NB4 (cell line): Measurements from ENCODE around the gene CRYAB.

Source experiments
- MYC ChIP-seq: IDR thresholded peaks from 2 replicates; pipeline ENCODE4 v1.6.1; 2011; ENCODE audit warnings: low read depth, low read length
- POLR2A ChIP-seq: IDR thresholded peaks from 2 replicates; pipeline ENCODE4 v1.6.1; 2011; ENCODE audit warnings: mild to moderate bottlenecking; ENCODE audit not compliant: insufficient read length; ENCODE audit errors: extremely low read depth
- TF ChIP-seq, protein P1 (sequence below): IDR thresholded peaks from one replicate; pipeline ENCODE4 v1.5.1; 2012; ENCODE audit warnings: low read depth, low read length

DNA sequence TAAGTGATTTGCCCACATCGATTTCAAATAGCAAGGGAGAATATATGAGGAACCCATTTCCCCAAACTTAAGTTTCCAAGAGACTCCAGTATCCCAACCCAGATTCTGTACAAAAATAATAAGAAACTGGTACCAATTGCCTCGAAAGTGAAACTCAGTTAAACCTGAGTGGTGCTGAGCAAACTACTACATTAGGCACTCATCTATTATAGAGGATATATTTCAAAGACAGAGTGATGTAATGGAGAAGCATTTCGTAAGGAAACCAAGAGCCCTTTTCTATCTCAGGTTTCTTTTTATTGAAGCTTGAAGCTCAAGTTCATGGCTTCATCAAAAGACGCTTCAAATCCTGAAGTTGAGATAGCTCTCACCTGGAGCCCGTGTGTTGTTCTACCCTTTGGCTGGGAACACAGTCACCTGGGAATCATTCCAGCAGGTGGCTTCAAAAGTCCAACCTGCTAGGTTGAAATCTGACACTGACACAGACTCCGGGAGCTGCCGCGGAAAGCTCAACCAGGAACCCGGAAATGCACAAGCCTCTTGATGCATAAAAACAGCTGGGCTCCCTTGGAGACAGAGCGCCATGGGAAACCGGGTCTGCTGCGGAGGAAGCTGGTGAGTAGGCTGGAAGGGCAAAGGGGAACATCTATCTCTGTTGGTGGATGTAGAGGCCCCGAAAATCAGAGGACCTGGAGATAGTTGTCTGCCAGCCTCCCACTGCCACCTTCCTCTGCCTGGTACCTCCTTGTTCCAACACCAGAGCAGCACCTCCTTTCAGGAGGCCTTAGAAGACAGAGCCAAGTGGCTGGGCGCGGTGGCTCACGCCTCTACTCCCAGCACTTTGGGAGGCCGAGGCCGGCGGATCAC lies 7.1 kb upstream of the CRYAB start, which contains the start of gene C11orf52:
- TF ChIP-seq POLR2A, result no peak
- TF ChIP-seq, protein P1, sequence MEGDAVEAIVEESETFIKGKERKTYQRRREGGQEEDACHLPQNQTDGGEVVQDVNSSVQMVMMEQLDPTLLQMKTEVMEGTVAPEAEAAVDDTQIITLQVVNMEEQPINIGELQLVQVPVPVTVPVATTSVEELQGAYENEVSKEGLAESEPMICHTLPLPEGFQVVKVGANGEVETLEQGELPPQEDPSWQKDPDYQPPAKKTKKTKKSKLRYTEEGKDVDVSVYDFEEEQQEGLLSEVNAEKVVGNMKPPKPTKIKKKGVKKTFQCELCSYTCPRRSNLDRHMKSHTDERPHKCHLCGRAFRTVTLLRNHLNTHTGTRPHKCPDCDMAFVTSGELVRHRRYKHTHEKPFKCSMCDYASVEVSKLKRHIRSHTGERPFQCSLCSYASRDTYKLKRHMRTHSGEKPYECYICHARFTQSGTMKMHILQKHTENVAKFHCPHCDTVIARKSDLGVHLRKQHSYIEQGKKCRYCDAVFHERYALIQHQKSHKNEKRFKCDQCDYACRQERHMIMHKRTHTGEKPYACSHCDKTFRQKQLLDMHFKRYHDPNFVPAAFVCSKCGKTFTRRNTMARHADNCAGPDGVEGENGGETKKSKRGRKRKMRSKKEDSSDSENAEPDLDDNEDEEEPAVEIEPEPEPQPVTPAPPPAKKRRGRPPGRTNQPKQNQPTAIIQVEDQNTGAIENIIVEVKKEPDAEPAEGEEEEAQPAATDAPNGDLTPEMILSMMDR, result no peak
- no peak for TF ChIP-seq MYC
